Fibroblast of lung (primary cell): ENCODE data around the gene TMUB1.

Source experiments
- EZH2 ChIP-seq: IDR thresholded peaks from 2 replicates; pipeline ENCODE4 v1.5.1; 2012; ENCODE audit warnings: low read length, control low read depth, mild to moderate bottlenecking; ENCODE audit errors: missing control alignments
- TF ChIP-seq, protein P1 (sequence below), 2 donors: IDR thresholded peaks in 1 of 2; conservative IDR thresholded peaks in 1 of 2; 1 replicate in 1 of 2; 2 replicates in 1 of 2; pipeline ENCODE4 v1.5.1; 2011 to 2012; ENCODE audit warnings: low read length in 2 of 2, control low read depth in 1 of 2, inconsistent platforms in 1 of 2, low read depth in 1 of 2, mild to moderate bottlenecking in 1 of 2

GRCh38 chr7:151091988-151092387 lies 8.7 kb upstream of the TMUB1 start:
- TF ChIP-seq EZH2, result no peak
- TF ChIP-seq, protein P1, sequence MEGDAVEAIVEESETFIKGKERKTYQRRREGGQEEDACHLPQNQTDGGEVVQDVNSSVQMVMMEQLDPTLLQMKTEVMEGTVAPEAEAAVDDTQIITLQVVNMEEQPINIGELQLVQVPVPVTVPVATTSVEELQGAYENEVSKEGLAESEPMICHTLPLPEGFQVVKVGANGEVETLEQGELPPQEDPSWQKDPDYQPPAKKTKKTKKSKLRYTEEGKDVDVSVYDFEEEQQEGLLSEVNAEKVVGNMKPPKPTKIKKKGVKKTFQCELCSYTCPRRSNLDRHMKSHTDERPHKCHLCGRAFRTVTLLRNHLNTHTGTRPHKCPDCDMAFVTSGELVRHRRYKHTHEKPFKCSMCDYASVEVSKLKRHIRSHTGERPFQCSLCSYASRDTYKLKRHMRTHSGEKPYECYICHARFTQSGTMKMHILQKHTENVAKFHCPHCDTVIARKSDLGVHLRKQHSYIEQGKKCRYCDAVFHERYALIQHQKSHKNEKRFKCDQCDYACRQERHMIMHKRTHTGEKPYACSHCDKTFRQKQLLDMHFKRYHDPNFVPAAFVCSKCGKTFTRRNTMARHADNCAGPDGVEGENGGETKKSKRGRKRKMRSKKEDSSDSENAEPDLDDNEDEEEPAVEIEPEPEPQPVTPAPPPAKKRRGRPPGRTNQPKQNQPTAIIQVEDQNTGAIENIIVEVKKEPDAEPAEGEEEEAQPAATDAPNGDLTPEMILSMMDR (conservative IDR thresholded peaks at IDR 0.05 in 1 of 2, IDR thresholded peaks at IDR 0.05 in 1 of 2; ENCODE audit: low read depth in 1 of 2, low read length in 2 of 2), result no peak
